ENCODE data around the gene KCNQ1.

The KCNQ1 gene

GRCh38 chr11:2436013-2436520, 8.7 kb upstream of the KCNQ1 start:
- H3K9me3 ChIP-seq (ENCODE audit: control insufficient read depth, low read length), result no peaks in the 10 kb centered on the region
- 91 to 92% methylated on average over 4 to 6 of the region's 10 CpGs for WGBS, 2 experiments (ENCODE audit: insufficient coverage in 2 of 2)
- H3K4me3 ChIP-seq (ENCODE audit: extremely low read depth, insufficient read depth, low read length, poor library complexity, severe bottlenecking), result no peak overlapping the region
- H3K4me1 ChIP-seq (ENCODE audit: control insufficient read depth, insufficient read depth, low read length, poor library complexity, severe bottlenecking), result no peaks in the 10 kb centered on the region
- H3K36me3 ChIP-seq (ENCODE audit: control insufficient read depth, insufficient read depth, low read length), result no peaks in the 10 kb centered on the region
- H3K27ac ChIP-seq (ENCODE audit: low read depth, low read length, severe bottlenecking), result no peak overlapping the region

- WGBS, 2 experiments (ENCODE audit: insufficient coverage in 2 of 2), result 85 to 87% methylated on average over 8 of the region's 13 CpGs
- no peak overlapping the region for H3K4me3 ChIP-seq (ENCODE audit: extremely low read depth, insufficient read depth, low read length, poor library complexity, severe bottlenecking)
- no peaks in the 10 kb centered on the region for H3K4me1 ChIP-seq (ENCODE audit: control insufficient read depth, insufficient read depth, low read length, poor library complexity, severe bottlenecking)
- no peak overlapping the region for H3K27ac ChIP-seq (ENCODE audit: low read depth, low read length, severe bottlenecking)
- H3K36me3 ChIP-seq (ENCODE audit: control insufficient read depth, insufficient read depth, low read length), result no peaks in the 10 kb centered on the region
- no peaks in the 10 kb centered on the region for H3K9me3 ChIP-seq (ENCODE audit: control insufficient read depth, low read length)
Measured at GRCh38 chr11:2436521-2437031, 8.2 kb upstream of the KCNQ1 start.

GRCh38 chr11:2437516-2437915, 7.3 kb upstream of the KCNQ1 start:
- WGBS, 2 experiments (ENCODE audit: insufficient coverage in 2 of 2), result 64 to 100% methylated on average over 1 of the region's 4 CpGs
- no peaks in the 10 kb centered on the region for H3K9me3 ChIP-seq (ENCODE audit: control insufficient read depth, low read length)
- H3K4me3 ChIP-seq (ENCODE audit: extremely low read depth, insufficient read depth, low read length, poor library complexity, severe bottlenecking), result no peak overlapping the region
- no peaks in the 10 kb centered on the region for H3K4me1 ChIP-seq (ENCODE audit: control insufficient read depth, insufficient read depth, low read length, poor library complexity, severe bottlenecking)
- H3K36me3 ChIP-seq (ENCODE audit: control insufficient read depth, insufficient read depth, low read length), result no peaks in the 10 kb centered on the region
- no peak overlapping the region for H3K27ac ChIP-seq (ENCODE audit: low read depth, low read length, severe bottlenecking)

DNA sequence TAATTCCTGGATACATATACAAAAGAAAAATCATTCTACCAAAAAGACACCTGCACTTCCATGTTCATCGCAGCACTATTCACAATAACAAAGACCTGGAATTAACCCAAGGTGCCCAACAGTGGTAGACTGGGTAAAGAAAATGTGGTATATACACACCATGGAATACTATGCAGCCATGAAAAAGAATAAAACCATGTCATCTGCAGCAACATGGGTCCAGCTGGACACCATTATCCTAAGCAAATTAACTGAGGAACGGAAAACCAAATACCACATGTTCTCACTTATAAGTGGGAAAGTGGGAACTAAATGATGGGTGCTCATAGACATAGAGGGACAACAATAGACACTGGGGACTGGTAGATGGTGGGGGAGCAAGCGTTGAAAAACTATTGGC, 5.0 kb upstream of the KCNQ1 start:
- H3K4me1 ChIP-seq (ENCODE audit: control insufficient read depth, insufficient read depth, low read length, poor library complexity, severe bottlenecking), result no peaks in the 10 kb centered on the region
- H3K36me3 ChIP-seq (ENCODE audit: control insufficient read depth, insufficient read depth, low read length), result no peaks in the 10 kb centered on the region
- WGBS, 2 experiments (ENCODE audit: insufficient coverage in 2 of 2), result 83% methylated on average over 1 of the region's 3 CpGs; no CpG with 5 or more reads in 1 of the 2 experiments
- H3K9me3 ChIP-seq (ENCODE audit: control insufficient read depth, low read length), result no peaks in the 10 kb centered on the region
- H3K27ac ChIP-seq (ENCODE audit: low read depth, low read length, severe bottlenecking), result no peak overlapping the region
- H3K4me3 ChIP-seq (ENCODE audit: extremely low read depth, insufficient read depth, low read length, poor library complexity, severe bottlenecking), result no peak overlapping the region

DNA sequence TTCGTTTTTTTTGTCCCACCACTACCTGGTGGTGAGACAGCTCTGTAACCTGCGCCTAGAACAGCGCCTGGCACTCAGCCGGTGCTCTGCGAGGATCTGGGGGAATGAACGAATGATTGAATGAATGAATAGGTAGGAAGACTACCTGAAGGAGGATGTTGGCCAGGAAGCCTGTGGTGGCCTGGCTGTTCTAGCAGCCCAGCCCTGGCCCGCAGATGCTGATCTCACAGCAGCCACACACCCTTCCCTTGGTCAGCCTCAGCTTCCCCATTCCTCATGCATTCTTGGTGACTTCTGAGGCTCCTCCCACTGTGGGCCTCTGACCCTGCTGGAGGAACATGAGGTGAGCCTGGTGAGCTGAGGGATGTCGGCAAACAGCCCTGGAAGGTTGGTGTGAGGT, 4.2 kb upstream of the KCNQ1 start:
- Histone ChIP-seq H3K27ac (ENCODE audit: low read depth, low read length, severe bottlenecking) (no peak overlapping the region), H3K9me3 (ENCODE audit: control insufficient read depth, low read length) (no peaks in the 10 kb centered on the region), H3K36me3 (ENCODE audit: control insufficient read depth, insufficient read depth, low read length) (no peaks in the 10 kb centered on the region), H3K4me3 (ENCODE audit: extremely low read depth, insufficient read depth, low read length, poor library complexity, severe bottlenecking) (no peak overlapping the region), H3K4me1 (ENCODE audit: control insufficient read depth, insufficient read depth, low read length, poor library complexity, severe bottlenecking) (no peaks in the 10 kb centered on the region)
- WGBS, 2 experiments (ENCODE audit: insufficient coverage in 2 of 2), result 54 to 95% methylated on average over 6 to 7 of the region's 8 CpGs

DNA sequence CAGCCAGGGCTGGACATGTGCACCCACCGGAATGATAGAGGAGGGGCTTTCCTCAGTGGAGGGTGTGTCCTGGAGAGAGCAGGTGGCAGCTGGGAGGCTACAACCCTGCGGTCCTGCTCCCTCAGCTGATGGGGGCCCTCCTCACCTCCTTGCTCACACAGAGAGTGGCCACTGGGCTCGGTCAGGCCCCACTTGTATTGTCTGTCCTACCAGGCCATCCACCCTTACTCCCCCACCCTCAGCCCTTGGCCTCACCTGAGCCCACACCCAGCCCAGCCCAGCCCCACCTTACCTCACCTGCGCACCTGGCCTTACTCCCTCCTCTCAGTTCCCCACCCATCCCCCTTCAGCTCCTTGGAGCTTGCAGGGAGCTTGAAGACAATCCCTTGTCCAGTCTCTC, 3.6 kb upstream of the KCNQ1 start:
- no peaks in the 10 kb centered on the region for H3K4me1 ChIP-seq (ENCODE audit: control insufficient read depth, insufficient read depth, low read length, poor library complexity, severe bottlenecking)
- 86 to 89% methylated on average over 2 to 3 of the region's 4 CpGs for WGBS, 2 experiments (ENCODE audit: insufficient coverage in 2 of 2)
- H3K27ac ChIP-seq (ENCODE audit: low read depth, low read length, severe bottlenecking), result no peak overlapping the region
- H3K9me3 ChIP-seq (ENCODE audit: control insufficient read depth, low read length), result no peaks in the 10 kb centered on the region
- no peaks in the 10 kb centered on the region for H3K36me3 ChIP-seq (ENCODE audit: control insufficient read depth, insufficient read depth, low read length)
- H3K4me3 ChIP-seq (ENCODE audit: extremely low read depth, insufficient read depth, low read length, poor library complexity, severe bottlenecking), result no peak overlapping the region

DNA sequence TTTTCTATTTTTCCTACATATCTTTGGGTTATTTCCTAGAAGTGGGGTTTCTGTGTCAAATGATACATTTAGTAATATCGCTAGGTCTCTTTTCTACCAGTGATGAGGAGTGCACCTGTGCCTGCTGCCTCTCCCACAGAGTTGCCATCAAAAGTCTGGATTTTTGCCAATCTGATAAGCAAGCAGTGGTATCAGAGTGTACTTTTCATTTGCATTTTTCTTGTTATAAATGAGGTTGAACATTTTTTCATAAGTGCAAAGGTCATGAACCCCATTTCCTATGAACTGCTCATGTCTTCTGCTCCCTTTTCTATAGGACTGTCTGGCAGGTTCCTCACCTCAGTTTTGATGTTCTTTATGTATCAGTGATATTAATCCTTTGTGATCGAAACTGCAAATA, 2.2 kb upstream of the KCNQ1 start:
- H3K4me3 ChIP-seq (ENCODE audit: extremely low read depth, insufficient read depth, low read length, poor library complexity, severe bottlenecking), result no peak overlapping the region
- no peak overlapping the region for H3K27ac ChIP-seq (ENCODE audit: low read depth, low read length, severe bottlenecking)
- H3K9me3 ChIP-seq (ENCODE audit: control insufficient read depth, low read length), result no peaks in the 10 kb centered on the region
- no peaks in the 10 kb centered on the region for H3K4me1 ChIP-seq (ENCODE audit: control insufficient read depth, insufficient read depth, low read length, poor library complexity, severe bottlenecking)
- no peaks in the 10 kb centered on the region for H3K36me3 ChIP-seq (ENCODE audit: control insufficient read depth, insufficient read depth, low read length)
- 60 to 100% methylated on average over 1 of the region's 2 CpGs for WGBS, 2 experiments (ENCODE audit: insufficient coverage in 2 of 2)

DNA sequence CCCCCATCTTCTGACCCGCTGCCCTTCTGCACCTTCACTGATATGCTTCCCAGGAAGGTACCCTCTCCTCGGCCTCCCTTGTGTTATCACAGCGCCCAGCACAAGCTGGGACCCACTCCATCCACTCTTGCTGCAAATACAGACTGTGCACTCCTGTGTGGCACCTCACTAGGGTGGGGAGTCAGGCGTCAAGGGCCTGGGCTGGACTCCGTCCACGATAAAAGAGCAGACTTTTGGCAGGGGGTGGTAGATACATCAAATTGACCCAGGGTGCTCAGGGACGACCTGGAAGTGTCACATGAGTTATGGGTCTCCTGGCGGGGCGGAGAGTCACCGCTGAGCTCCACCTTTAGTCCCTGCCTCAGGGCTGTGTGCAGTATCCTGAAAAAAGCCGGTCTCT, 1.4 kb upstream of the KCNQ1 start:
- Histone ChIP-seq H3K4me1 (ENCODE audit: control insufficient read depth, insufficient read depth, low read length, poor library complexity, severe bottlenecking) (no peaks in the 10 kb centered on the region), H3K9me3 (ENCODE audit: control insufficient read depth, low read length) (no peaks in the 10 kb centered on the region), H3K4me3 (ENCODE audit: extremely low read depth, insufficient read depth, low read length, poor library complexity, severe bottlenecking) (no peak overlapping the region), H3K27ac (ENCODE audit: low read depth, low read length, severe bottlenecking) (no peak overlapping the region), H3K36me3 (ENCODE audit: control insufficient read depth, insufficient read depth, low read length) (no peaks in the 10 kb centered on the region)
- 65 to 76% methylated on average over 9 to 11 of the region's 11 CpGs for WGBS, 2 experiments (ENCODE audit: insufficient coverage in 2 of 2)

DNA sequence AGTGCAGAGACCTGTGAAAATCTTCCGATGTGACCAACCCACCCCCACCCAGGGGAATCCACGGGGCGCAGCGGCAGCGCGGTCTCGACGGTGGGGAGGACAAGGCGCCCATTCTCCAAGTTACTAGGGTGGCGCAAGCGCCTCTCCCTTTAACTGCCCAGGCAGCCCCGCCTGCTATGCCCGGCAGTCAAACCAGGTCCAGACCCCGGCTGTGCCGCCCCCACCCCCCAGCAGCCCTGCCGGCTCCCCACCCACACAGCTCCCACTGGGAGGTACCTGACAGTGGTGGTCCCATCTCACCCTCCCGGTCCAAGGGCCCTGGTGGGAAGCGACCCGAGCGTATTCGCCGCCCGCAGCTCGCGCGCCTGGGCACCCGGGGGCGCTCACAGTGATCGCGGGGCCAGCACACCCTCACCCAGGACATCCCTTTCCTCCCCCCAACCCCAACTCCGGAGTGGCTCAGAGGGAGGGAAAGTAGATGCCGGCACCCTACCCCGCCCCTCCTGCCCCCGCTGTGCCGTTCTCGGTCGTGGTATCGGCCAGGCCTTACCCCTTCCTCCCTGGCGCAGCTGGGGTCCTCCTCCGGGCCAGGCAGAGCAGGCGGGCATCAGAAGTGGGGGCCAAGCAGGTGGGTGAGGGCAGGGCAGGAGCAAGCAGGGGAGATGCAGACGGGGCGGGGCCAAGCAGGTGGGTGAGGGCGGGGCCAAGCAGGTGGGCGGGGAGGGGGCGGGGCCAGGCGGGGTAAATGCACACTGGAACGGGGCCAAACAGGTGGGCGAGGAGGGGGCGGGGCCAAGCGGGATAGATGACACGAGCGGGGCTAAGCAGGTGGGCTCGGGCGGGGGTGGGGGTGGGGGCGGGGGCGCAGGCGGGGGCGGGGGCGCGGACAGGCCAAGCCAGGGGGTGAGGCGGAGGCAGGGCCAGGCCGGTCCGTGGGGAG, 657 bp upstream of the KCNQ1 start, which contains the start of gene TRPM5:
Gene TRPM5 (minus strand): TSS at position 634 of the 940 bp plus-strand sequence. CDS start 21,478 bp downstream, outside the sequence.
- no peak within 1 kb of the TSS for H3K27ac ChIP-seq (ENCODE audit: low read depth, low read length, severe bottlenecking)
- H3K9me3 ChIP-seq (ENCODE audit: control insufficient read depth, low read length), result no peaks in the 10 kb centered on the region
- H3K4me1 ChIP-seq (ENCODE audit: control insufficient read depth, insufficient read depth, low read length, poor library complexity, severe bottlenecking), result no peaks in the 10 kb centered on the region
- no peaks in the 10 kb centered on the region for H3K36me3 ChIP-seq (ENCODE audit: control insufficient read depth, insufficient read depth, low read length)
- 20 to 34% methylated on average over 17 to 33 of the region's 64 CpGs for WGBS, 2 experiments (ENCODE audit: insufficient coverage in 2 of 2)
- peak within 1 kb of the TSS; percentile 11 for H3K4me3 ChIP-seq (ENCODE audit: extremely low read depth, insufficient read depth, low read length, poor library complexity, severe bottlenecking)

DNA sequence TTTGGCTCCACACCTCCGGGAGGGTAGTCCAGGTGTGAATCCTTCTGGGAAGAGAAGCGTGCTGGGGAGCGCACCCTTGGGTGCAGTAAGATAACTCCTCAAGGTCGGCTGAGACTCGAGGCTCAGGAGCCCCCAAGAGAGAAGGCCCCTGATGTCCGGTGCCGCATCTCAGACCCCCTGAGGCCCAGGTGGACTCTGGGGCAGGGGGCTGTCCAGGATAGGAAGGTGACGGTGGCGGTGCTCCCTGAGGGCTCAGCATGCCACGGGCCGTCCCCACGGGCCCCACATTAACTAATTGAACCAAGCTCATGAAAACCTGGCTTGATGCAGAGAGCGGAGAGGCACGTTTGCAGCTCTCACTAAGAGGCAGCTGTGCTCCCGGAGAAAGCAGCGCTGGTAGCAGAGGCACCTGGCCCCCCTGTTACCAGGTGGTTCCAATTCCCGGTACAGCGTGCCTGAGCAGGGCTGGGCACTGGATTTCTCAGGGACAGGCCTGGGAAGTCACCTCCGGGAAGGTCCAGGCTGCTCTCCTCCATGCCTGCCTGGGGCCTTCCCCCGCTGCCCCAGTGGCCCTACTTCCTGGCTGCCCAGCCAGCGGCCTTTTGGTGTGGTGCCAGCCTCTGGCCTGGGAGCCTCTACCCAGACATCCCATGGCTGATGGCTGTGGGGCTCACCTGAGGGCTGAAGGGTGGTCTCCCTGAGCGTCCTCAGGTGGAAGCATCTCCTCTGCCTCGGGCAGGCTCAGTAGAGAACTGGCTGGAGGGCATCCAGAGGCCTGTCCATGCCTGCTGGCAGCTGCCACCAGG, 1.1 kb downstream of the KCNQ1 start:
- Histone ChIP-seq H3K4me3 (ENCODE audit: extremely low read depth, insufficient read depth, low read length, poor library complexity, severe bottlenecking) (no peak overlapping the region), H3K4me1 (ENCODE audit: control insufficient read depth, insufficient read depth, low read length, poor library complexity, severe bottlenecking) (no peaks in the 10 kb centered on the region), H3K27ac (ENCODE audit: low read depth, low read length, severe bottlenecking) (no peak overlapping the region), H3K36me3 (ENCODE audit: control insufficient read depth, insufficient read depth, low read length) (no peaks in the 10 kb centered on the region), H3K9me3 (ENCODE audit: control insufficient read depth, low read length) (no peaks in the 10 kb centered on the region)
- WGBS, 2 experiments (ENCODE audit: insufficient coverage in 2 of 2), result 72 to 73% methylated on average over 19 of the region's 23 CpGs

All from mesodermal cell (in vitro differentiated cells).